GM12878 (cell line): ENCODE results near the gene ADAMTSL2. TPM values are rescaled to one million over a fixed set of nuclear protein-coding genes. Genes with fewer than 3 reads are reported as not detected.

Experiments used
- ATAC-seq: fragments of 200-7000 bp; cut with Tn5 transposase; 3 replicates; pipeline ENCODE4 v1.9.1; 2020; ENCODE audit warnings: mild to moderate bottlenecking, moderate library complexity
- BruUV-seq: library from RNA; stranded (reverse); fragments of 400-500 nt; replicated peaks from 2 replicates; lab custom pipeline; 2021; lab: Mats Ljungman, UMichigan
- CTCF ChIA-PET: fragments of 300-600 bp; sonication (Branson Sonifier 250); formaldehyde crosslinking; extraction: SDS; loops from one replicate; lab custom pipeline; 2021; ENCODE audit warnings: inconsistent platforms; lab: Yijun Ruan, JAX
- POLR2A ChIA-PET: fragments of 350-600 bp; formaldehyde crosslinking; extraction: SDS; loops from one replicate; lab custom pipeline; 2021; ENCODE audit warnings: inconsistent platforms; lab: Charles Lee
- RAD21 ChIA-PET: fragments of 300-600 bp; sonication (Branson Sonifier 250); formaldehyde crosslinking; loops from one replicate; lab custom pipeline; 2023; ENCODE audit warnings: antibody characterized with exemption; ENCODE audit not compliant: unreplicated experiment; lab: Charles Lee
- SMC1A ChIA-PET: fragments of 300-600 bp; sonication (Branson Sonifier 250); formaldehyde crosslinking; loops from one replicate; lab custom pipeline; 2023; ENCODE audit not compliant: unreplicated experiment, uncharacterized antibody; lab: Charles Lee
- DNase-seq: peaks from one replicate; pipeline ENCODE4 v3.0.0-alpha.2; 2011; ENCODE audit warnings: low read depth, low spot score
- FAIRE-seq: peaks from 3 replicates; lab custom pipeline; 2011; peaks lifted over from hg19 to GRCh38; lab: Jason Lieb, UNC
- H2AFZ ChIP-seq: 2 replicates; pipeline ENCODE4 v1.6.0; 2011; ENCODE audit warnings: low read depth, low read length, control low read depth; ENCODE audit not compliant: control insufficient read depth
- H3K27ac ChIP-seq: 2 replicates; pipeline ENCODE4 v1.5.1; 2011; ENCODE audit warnings: control low read depth; ENCODE audit not compliant: control insufficient read depth, insufficient read depth
- H3K27me3 ChIP-seq, 2 experiments: replicated peaks in 1 of 2; 2 replicates each; pipeline versions ENCODE4 v1.6.0 to v1.6.1; 2011; ENCODE audit warnings: low read length in 1 of 2; ENCODE audit not compliant: control insufficient read depth in 2 of 2, insufficient read depth in 2 of 2
- H3K36me3 ChIP-seq, 2 experiments: 2 replicates each; pipeline ENCODE4 v1.5.1; 2011; ENCODE audit warnings: low read length in 1 of 2; ENCODE audit not compliant: control insufficient read depth in 2 of 2, insufficient read depth in 2 of 2
- H3K4me1 ChIP-seq: 2 replicates; pipeline ENCODE4 v1.6.1; 2011; ENCODE audit warnings: mild to moderate bottlenecking, low read length, moderate library complexity, mixed read lengths; ENCODE audit not compliant: control insufficient read depth, insufficient read depth
- H3K4me2 ChIP-seq: 2 replicates; pipeline ENCODE4 v1.6.0; 2011; ENCODE audit warnings: control low read depth; ENCODE audit not compliant: control insufficient read depth, insufficient read depth
- H3K4me3 ChIP-seq: fragments of 200-600 bp; sonication (generic); 2 replicates; pipeline ENCODE4 v1.5.1; 2016
- H3K79me2 ChIP-seq: 2 replicates; pipeline ENCODE4 v1.6.0; 2011; ENCODE audit warnings: low read length; ENCODE audit not compliant: control insufficient read depth, insufficient read depth
- H3K9ac ChIP-seq: 2 replicates; pipeline ENCODE4 v1.8.0; 2011; ENCODE audit warnings: low read length, control low read depth, mixed read lengths; ENCODE audit not compliant: control insufficient read depth, insufficient read depth
- H3K9me3 ChIP-seq: replicated peaks from 3 replicates; pipeline ENCODE4 v1.5.1; 2011; ENCODE audit warnings: mild to moderate bottlenecking, low read length; ENCODE audit not compliant: control insufficient read depth, insufficient read depth
- H4K20me1 ChIP-seq: 2 replicates; pipeline ENCODE4 v1.6.0; 2011; ENCODE audit not compliant: control insufficient read depth, insufficient read depth
- CEBPB ChIP-seq, 2 experiments: fragments of 150-350 bp in 1 of 2; IDR thresholded peaks; 2 replicates each; pipeline ENCODE4 v1.6.1; 2012 to 2014; ENCODE audit warnings: low read depth in 2 of 2, low read length in 2 of 2, borderline replicate concordance in 1 of 2, inconsistent platforms in 1 of 2
- ETV6 ChIP-seq, 2 experiments: fragments of 450-650 bp in 1 of 2; IDR thresholded peaks in 1 of 2; conservative IDR thresholded peaks in 1 of 2; 2 replicates each; pipeline ENCODE4 v1.6.1; 2014; ENCODE audit warnings: antibody characterized with exemption in 1 of 2, borderline replicate concordance in 1 of 2, low read depth in 1 of 2, mild to moderate bottlenecking in 1 of 2, moderate library complexity in 1 of 2
- EZH2 ChIP-seq: IDR thresholded peaks from 2 replicates; pipeline ENCODE4 v1.6.1; 2012; ENCODE audit warnings: low read depth, mild to moderate bottlenecking, control low read depth, inconsistent platforms, low read length, borderline replicate concordance; ENCODE audit not compliant: control insufficient read depth
- NR2F1 ChIP-seq: fragments of 450-650 bp; conservative IDR thresholded peaks from 2 replicates; pipeline ENCODE4 v1.6.1; 2017; ENCODE audit warnings: mild to moderate bottlenecking
- POU2F2 ChIP-seq: IDR thresholded peaks from 3 replicates; pipeline ENCODE4 v1.6.1; 2011; ENCODE audit warnings: low read depth, mild to moderate bottlenecking, low read length, borderline replicate concordance
- SMC3 ChIP-seq: IDR thresholded peaks from 2 replicates; pipeline ENCODE4 v1.6.1; 2011; ENCODE audit warnings: low read length, improper control_type of control experiment, borderline replicate concordance
- TAF1 ChIP-seq: IDR thresholded peaks from 2 replicates; pipeline ENCODE4 v1.6.1; 2011; ENCODE audit warnings: mild to moderate bottlenecking, low read depth, low read length, borderline replicate concordance
- YY1 ChIP-seq: IDR thresholded peaks from 2 replicates; pipeline ENCODE4 v1.6.1; 2011; ENCODE audit warnings: low read depth, mild to moderate bottlenecking, low read length
- WGBS: methylation state at CpG from one replicate; pipeline ENCODE4 v1.1.6; 2016; ENCODE audit warnings: low lambda C conversion rate; ENCODE audit not compliant: insufficient replicate concordance, insufficient coverage; ENCODE audit errors: missing lambda C conversion rate; 5-methylcytosine and 5-hydroxymethylcytosine counted together
- in situ Hi-C: fragments of 300-500 bp; cut with MboI; formaldehyde crosslinking; loops from 9 replicates; pipeline ENCODE4 v1.14.3; 2018; ENCODE audit warnings: mixed read lengths
- intact Hi-C: fragments of 100-400 bp; cut with micrococcal nuclease; formaldehyde crosslinking; loops from one replicate; pipeline ENCODE4 v1.14.2; 2022; ENCODE audit not compliant: unreplicated experiment
- polyA plus RNA-seq, 11 experiments: library from polyadenylated mRNA; depleted of rRNA in 4 of 11; unstranded in 6 of 11; stranded (reverse) in 5 of 11; fragments of >200 nt; fragmentation: Nextera tagmentation in 4 of 11; fragmentation: Illumina TruSeq in 1 of 11; extraction: Ambion mirVana in 4 of 11; extraction: Trizol in 1 of 11; gene quantifications; 1 replicate in 1 of 11; 2 replicates in 10 of 11; pipeline versions ENCODE4 v1.2.1 to v1.2.3, GENCODE V29; 2011 to 2016; ENCODE audit warnings: inconsistent platforms in 2 of 11, missing spikeins in 2 of 11, low read depth in 1 of 11
- total RNA-seq, 4 experiments: library from RNA; depleted of rRNA in 3 of 4; stranded (reverse); fragments of >200 nt in 3 of 4; fragmentation: Illumina TruSeq in 1 of 4; extraction: Trizol in 1 of 4; gene quantifications; 2 replicates each; pipeline versions ENCODE4 v1.2.1 to v1.2.3, GENCODE V29; 2013 to 2021
- TF ChIP-seq, protein P1 (sequence below): fragments of 450-650 bp; formaldehyde crosslinking; IDR thresholded peaks from 2 replicates; pipeline ENCODE4 v1.5.0; 2022; ENCODE audit warnings: mild to moderate bottlenecking, missing genetic modification characterization
- TF ChIP-seq, protein P2 (sequence below): fragments of 450-650 bp; IDR thresholded peaks from 2 replicates; pipeline ENCODE4 v1.6.1; 2017; ENCODE audit warnings: mild to moderate bottlenecking, low read depth, inconsistent platforms; ENCODE audit not compliant: poor library complexity, severe bottlenecking
- TF ChIP-seq, protein P3 (sequence below): fragments of 450-650 bp; IDR thresholded peaks from 2 replicates; pipeline ENCODE4 v1.6.1; 2017; ENCODE audit warnings: mild to moderate bottlenecking

Gene ADAMTSL2
- total and polyA plus RNA-seq, 10 of the 15 experiments (the other 5 are each of a cell fraction or from before 2014, with no cell fraction given): 0.07 TPM; not detected in 9

DNA sequence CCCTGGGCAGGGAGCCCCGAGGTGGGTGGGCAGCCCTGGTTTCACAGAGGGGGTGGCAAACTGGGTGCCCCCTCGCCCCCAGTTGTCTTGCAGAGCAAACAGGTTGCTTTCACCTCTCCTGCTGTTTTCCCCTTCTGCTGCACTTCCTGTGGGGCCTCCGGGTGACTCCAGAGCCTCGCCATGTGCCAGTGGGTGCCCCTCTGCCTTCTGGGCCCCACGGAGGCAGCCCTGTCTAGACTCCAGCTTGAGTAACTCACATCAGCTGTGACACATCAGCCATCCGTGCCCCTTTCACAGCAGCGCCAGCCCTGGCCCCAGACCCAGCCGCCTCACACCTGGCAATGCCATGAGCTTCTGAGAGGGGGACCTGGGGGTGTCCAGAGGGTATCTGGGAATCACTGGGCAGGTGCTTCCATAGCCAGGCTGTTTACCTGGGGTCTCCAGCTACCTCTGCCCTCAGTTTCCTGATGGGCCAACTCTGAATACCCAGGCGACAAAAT is 36.9 kb downstream of the ADAMTSL2 start:
- intact Hi-C loops (no loop called here), in situ Hi-C loops (no loop called here)
- DNase-seq (no peak), FAIRE-seq (no peak), ATAC-seq (no peak)
- H4K20me1 ChIP-seq: no peaks in the 10 kb centered on the region; the same call in 1 of the 2 replicates
- ChIA-PET SMC1A (no interaction called here), RAD21 (no interaction called here), POLR2A (no interaction called here), CTCF (no interaction called here)
- H3K36me3 ChIP-seq: no peaks in the 10 kb centered on the region
- H3K9ac ChIP-seq: no peak overlapping the region
- no peak overlapping the region for H2AFZ ChIP-seq
- no peak overlapping the region for H3K27ac ChIP-seq
- no peaks in the 10 kb centered on the region for H3K79me2 ChIP-seq
- H3K27me3 ChIP-seq: no peaks in the 10 kb centered on the region; a peak in 1 of 4 replicates
- no peak overlapping the region for H3K4me3 ChIP-seq
- 9% methylated on average over 9 of the region's 9 CpGs for WGBS
- no peaks in the 10 kb centered on the region for H3K4me1 ChIP-seq
- no peaks in the 10 kb centered on the region for H3K9me3 ChIP-seq
- H3K4me2 ChIP-seq: no peak overlapping the region
- no TSS peak for BruUV-seq
- TF ChIP-seq SMC3 (no peak), NR2F1 (no peak), ETV6 (conservative IDR thresholded peaks at IDR 0.05 in 1 of 2, IDR thresholded peaks at IDR 0.05 in 1 of 2; ENCODE audit: borderline replicate concordance in 1 of 2, low read depth in 1 of 2) (no peak), TAF1 (no peak), CEBPB (IDR thresholded peaks at IDR 0.05; ENCODE audit: borderline replicate concordance in 1 of 2, low read depth in 2 of 2, low read length in 2 of 2) (no peak), EZH2 (no peak), POU2F2 (no peak), YY1 (no peak)
- TF ChIP-seq, protein P1, sequence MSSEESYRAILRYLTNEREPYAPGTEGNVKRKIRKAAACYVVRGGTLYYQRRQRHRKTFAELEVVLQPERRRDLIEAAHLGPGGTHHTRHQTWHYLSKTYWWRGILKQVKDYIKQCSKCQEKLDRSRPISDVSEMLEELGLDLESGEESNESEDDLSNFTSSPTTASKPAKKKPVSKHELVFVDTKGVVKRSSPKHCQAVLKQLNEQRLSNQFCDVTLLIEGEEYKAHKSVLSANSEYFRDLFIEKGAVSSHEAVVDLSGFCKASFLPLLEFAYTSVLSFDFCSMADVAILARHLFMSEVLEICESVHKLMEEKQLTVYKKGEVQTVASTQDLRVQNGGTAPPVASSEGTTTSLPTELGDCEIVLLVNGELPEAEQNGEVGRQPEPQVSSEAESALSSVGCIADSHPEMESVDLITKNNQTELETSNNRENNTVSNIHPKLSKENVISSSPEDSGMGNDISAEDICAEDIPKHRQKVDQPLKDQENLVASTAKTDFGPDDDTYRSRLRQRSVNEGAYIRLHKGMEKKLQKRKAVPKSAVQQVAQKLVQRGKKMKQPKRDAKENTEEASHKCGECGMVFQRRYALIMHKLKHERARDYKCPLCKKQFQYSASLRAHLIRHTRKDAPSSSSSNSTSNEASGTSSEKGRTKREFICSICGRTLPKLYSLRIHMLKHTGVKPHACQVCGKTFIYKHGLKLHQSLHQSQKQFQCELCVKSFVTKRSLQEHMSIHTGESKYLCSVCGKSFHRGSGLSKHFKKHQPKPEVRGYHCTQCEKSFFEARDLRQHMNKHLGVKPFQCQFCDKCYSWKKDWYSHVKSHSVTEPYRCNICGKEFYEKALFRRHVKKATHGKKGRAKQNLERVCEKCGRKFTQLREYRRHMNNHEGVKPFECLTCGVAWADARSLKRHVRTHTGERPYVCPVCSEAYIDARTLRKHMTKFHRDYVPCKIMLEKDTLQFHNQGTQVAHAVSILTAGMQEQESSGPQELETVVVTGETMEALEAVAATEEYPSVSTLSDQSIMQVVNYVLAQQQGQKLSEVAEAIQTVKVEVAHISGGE (CRISPR knock-in tag): no peak
- TF ChIP-seq, protein P2, sequence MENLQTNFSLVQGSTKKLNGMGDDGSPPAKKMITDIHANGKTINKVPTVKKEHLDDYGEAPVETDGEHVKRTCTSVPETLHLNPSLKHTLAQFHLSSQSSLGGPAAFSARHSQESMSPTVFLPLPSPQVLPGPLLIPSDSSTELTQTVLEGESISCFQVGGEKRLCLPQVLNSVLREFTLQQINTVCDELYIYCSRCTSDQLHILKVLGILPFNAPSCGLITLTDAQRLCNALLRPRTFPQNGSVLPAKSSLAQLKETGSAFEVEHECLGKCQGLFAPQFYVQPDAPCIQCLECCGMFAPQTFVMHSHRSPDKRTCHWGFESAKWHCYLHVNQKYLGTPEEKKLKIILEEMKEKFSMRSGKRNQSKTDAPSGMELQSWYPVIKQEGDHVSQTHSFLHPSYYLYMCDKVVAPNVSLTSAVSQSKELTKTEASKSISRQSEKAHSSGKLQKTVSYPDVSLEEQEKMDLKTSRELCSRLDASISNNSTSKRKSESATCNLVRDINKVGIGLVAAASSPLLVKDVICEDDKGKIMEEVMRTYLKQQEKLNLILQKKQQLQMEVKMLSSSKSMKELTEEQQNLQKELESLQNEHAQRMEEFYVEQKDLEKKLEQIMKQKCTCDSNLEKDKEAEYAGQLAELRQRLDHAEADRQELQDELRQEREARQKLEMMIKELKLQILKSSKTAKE: no peak
- TF ChIP-seq, protein P3, sequence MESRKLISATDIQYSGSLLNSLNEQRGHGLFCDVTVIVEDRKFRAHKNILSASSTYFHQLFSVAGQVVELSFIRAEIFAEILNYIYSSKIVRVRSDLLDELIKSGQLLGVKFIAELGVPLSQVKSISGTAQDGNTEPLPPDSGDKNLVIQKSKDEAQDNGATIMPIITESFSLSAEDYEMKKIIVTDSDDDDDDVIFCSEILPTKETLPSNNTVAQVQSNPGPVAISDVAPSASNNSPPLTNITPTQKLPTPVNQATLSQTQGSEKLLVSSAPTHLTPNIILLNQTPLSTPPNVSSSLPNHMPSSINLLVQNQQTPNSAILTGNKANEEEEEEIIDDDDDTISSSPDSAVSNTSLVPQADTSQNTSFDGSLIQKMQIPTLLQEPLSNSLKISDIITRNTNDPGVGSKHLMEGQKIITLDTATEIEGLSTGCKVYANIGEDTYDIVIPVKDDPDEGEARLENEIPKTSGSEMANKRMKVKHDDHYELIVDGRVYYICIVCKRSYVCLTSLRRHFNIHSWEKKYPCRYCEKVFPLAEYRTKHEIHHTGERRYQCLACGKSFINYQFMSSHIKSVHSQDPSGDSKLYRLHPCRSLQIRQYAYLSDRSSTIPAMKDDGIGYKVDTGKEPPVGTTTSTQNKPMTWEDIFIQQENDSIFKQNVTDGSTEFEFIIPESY: no peak
